NCI-H524 treated with DMSO at 0.1 percent for 48 hours (cell line): Measurements from ENCODE around the gene NFKBIZ.
"Not testable (repeated sequence)": the region's sequence is repeated elsewhere in the genome, so short reads cannot be mapped to it uniquely, and the experiment has no call there.

Experiments used
- DNase-seq: peaks from one replicate; lab custom pipeline; 2025; lab: John Stamatoyannopoulos, UW

Gene NFKBIZ

DNA sequence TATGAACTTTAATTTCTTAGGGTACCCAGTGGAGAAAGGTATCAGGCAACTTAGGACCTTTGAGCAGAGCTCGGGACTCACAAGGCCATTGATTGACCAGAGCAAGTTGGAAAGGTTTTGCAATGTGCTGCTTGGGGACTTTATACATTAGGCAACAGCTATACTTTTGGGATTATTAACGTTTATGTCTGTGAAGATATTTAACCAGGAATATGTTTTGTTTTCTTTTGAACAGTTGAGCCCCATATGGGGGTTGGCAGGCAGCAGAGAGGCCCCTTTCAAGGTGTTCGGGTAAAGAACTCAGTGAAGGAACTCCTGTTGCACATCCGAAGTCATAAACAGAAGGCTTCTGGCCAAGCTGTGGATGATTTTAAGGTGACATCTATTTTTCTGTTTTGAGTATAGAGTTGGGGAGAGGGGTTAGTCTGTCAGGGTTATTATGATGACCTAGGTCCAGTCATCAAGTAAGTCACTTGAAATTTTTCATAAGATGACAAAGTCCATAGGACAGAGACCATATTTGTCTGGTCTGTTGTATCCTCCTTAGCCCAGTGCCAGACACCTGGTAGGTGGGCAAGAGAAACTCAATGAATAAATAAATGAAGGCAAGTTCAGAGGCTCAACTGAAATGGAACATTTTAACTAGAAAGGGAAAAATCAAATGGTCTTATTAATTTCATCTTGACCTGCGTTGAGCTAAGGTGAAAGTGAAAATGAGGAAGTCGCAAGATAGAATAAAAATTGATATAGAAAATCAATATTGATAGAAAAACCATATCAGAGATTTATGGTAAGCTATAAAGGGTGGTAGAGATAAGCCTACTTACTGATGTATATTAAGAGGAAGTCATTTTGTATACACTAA, 2.8 kb downstream of the NFKBIZ start:
- DNase-seq, result no peak

DNA sequence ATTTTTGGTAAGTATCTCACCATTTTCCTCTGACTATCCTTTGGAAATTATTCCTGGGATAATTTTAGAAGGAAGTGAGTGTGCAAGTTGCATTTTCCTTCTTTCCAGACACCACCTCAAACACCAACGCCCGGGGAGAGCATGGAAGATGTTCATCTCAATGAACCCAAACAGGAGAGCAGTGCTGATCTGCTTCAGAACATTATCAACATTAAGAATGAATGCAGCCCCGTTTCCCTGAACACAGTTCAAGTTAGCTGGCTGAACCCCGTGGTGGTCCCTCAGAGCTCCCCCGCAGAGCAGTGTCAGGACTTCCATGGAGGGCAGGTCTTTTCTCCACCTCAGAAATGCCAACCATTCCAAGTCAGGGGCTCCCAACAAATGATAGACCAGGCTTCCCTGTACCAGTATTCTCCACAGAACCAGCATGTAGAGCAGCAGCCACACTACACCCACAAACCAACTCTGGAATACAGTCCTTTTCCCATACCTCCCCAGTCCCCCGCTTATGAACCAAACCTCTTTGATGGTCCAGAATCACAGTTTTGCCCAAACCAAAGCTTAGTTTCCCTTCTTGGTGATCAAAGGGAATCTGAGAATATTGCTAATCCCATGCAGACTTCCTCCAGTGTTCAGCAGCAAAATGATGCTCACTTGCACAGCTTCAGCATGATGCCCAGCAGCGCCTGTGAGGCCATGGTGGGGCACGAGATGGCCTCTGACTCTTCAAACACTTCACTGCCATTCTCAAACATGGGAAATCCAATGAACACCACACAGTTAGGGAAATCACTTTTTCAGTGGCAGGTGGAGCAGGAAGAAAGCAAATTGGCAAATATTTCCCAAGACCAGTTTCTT, 3.9 kb downstream of the NFKBIZ start:
- no peak for DNase-seq

DNA sequence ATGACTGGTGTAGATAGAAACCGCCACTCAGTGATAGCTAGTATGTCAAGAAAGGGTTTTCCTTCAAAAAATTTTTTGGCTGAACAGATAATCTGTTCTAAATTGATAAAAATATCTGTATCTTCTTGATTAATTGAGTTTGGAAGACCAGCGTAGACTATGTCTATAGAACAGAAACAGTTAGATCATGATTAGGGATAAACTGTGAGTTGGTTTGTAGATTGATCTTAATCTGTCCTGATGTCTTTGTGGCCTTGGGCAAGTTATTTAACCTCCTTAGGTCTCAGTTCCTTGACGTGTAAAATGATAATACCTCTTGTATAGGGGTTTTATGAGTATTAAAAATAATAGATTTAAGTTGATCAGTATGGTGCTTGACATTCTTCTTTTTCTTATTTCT, 4.7 kb downstream of the NFKBIZ start:
- no peak for DNase-seq

DNA sequence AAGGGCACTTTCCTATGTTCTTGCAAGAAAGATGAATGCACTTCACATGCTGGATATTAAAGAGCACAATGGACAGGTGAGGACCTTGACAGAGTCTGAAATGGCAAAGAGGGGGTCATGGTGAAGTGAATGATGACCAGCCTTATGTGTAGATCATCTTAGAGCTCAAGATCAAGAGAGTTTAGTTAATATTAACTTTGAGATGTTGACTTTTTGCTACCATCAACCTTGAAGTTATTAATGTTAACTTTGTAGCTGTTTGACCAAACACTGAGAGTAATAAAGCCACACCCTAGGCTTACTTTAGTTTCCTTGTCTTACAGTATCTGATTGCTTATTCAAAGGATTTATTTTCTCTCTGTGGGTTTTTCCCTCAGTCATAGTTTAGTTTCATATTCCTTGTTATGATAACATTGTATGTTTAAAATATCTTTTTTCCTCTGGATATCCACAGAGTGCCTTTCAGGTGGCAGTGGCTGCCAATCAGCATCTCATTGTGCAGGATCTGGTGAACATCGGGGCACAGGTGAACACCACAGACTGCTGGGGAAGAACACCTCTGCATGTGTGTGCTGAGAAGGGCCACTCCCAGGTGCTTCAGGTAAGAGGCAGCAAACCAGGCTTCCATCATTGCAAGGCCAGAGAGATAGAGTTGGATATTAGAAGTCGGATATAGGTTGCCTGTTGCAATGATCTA, 5.4 kb downstream of the NFKBIZ start:
- DNase-seq, result no peak

DNA sequence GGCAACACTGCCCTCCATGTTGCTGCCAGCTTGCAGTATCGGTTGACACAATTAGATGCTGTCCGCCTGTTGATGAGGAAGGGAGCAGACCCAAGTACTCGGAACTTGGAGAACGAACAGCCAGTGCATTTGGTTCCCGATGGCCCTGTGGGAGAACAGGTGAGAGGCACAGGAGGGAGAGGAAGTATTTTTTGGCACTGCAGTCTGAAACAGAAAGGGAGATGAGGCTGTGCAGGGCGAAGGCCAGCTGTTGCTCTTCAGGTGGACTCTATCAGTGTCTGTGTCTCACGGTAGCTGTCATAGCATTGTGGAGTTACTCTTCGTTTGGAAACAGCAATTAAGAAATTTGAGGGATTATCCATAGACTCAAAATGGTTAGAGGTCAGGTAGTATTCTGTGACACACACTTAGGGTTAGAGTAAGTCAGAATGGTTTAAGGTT, 8.0 kb downstream of the NFKBIZ start:
- no peak for DNase-seq

DNA sequence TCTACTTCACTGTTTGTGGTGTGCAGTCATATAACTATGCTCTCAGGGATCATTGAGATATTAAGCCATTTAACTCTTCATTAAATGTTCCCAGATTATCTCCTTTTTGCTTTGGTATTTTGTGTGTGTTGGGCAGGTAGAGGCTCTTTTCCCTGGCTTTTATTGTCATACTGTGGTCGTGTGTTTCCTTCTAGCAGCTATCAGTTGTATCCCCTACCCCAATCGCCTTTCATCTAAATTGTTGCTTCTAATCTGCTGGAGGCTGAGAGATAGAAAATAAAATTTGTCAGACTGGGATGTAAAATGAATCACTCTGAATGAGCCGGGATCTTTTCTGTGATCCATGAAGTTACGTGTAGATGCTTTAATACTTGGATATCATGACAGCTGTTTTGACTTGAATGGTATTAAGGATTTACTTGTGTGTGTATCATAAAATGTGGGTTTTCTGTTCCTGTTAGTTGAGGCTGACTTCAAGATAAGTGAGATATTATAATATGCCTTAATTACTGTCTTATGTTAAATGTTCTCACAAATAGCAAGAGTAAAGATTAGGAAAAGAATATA, 9.2 kb downstream of the NFKBIZ start:
- DNase-seq, result no peak

DNA sequence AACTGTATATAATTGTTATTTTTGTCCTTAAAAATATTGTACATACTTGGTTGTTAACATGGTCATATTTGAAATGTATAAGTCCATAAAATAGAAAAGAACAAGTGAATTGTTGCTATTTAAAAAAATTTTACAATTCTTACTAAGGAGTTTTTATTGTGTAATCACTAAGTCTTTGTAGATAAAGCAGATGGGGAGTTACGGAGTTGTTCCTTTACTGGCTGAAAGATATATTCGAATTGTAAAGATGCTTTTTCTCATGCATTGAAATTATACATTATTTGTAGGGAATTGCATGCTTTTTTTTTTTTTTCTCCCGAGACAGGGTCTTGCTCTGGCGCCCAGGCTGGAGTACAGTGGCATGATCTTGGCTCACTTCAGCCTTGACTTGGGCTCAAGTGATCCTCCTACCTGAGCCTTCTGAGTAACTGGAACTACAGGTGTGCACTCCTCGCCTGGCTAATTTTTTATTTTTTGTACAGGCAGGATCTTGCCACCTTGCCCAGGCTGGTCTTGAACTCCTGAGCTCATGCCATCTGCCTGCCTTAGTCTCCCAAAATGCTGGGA, 10.7 kb downstream of the NFKBIZ start:
- no peak for DNase-seq

DNA sequence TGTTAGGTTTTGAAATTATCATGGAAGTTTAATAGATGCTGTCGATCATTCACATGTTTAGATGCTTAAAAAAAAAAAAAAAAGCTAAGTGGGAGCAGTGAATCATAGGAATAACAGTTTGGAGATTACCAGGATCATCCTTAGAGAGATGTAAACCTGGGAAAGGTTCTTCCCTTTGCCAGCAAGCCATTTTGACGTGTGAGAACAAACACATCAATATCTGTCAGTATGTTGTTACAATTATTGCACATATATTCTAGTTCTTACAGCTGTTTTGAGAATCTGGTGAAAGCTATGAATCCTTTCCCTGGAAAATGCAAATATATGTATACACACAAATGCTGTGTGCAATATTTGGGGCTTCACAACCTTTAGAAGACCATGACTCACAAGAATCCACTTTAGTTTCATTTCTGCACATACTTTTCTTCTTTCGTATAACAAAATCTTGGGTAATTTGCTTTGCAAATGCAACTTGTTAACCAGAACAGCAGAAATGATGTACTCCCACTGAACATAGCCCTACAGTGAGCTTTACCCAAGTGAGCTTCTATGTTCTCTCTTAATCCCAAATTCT, 12.0 kb downstream of the NFKBIZ start:
- DNase-seq, result no peak

DNA sequence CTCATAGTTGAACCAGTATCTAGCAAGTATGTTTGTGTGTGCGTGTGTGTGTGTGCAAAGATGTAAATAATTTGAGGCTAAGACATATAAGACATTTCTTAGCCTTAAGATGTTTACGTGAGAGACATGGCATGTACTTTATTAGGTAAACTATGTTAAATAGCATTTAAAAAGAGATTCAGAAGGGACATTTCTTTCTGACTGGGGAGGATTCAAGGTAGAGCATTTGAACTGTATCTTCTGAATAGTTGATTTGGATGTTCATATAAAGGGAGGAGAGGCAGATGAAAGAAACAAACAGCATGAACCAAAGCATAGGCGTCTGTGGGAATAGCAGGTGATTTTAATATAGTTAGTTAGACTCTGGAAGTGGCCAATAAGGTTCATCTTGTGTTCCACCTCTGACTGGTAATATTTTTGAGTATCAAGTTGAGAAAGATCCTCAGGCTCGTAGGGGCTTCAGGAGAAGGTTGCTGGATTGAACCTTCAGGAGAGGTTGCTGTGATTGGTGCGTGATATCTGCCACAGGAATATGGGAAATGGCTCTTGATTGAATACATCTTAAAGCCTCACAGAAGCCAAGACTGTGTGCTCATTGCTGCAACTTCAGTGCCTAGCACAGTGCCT, 12.6 kb downstream of the NFKBIZ start:
- DNase-seq, result no peak

DNA sequence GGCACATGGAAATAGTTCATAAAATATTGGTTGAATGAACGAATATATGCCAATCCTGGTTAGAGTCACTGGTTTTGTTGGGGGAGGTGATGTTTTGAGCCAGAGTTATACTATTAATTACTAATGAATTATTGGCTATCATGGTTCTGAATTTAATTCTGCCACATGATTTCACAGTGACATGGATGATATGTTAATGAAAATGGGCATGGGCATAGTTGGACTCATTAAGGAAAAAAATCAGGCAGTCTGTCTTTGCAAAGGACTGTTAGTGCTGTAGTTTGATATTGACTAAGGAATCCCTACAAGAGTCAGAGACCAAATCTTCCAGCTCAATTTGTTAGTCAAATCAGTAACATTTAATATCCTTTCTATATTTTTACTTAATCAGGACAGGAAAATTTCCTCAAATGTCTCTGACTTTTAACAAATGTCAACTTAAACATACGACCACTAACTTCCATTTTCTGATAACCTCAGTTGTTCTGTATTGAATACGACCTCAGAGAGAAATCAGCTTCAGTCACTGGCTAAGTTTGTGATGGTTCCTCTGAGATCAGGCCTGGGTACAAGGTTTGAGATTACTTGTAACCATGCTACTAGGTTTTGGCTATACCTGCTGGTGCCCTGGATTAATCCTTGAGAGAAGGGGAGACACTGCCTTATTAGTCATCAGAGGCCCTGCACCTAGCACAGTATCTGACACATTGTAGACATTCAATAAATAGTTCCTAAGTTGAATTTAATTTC, 13.3 kb downstream of the NFKBIZ start:
- DNase-seq, result no peak

DNA sequence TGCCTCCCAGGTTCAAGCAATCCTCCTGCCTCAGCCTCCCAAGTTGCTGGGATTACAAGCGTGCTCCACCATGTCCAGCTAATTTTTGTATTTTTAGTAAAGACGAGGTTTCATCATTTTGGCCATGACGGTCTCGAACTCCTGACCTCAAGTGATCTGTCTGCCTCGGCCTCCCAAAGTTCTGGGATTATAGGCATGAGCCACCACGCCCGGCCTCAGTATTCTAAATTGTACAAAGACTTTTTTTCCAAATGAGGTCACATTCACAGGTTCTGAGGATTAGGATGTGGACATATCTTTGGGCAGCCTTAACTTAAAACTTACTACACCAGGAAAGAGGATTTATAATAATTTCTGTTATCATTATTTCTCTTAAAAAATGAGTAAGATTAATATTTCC, 15.6 kb downstream of the NFKBIZ start:
- DNase-seq, result not testable (repeated sequence)

DNA sequence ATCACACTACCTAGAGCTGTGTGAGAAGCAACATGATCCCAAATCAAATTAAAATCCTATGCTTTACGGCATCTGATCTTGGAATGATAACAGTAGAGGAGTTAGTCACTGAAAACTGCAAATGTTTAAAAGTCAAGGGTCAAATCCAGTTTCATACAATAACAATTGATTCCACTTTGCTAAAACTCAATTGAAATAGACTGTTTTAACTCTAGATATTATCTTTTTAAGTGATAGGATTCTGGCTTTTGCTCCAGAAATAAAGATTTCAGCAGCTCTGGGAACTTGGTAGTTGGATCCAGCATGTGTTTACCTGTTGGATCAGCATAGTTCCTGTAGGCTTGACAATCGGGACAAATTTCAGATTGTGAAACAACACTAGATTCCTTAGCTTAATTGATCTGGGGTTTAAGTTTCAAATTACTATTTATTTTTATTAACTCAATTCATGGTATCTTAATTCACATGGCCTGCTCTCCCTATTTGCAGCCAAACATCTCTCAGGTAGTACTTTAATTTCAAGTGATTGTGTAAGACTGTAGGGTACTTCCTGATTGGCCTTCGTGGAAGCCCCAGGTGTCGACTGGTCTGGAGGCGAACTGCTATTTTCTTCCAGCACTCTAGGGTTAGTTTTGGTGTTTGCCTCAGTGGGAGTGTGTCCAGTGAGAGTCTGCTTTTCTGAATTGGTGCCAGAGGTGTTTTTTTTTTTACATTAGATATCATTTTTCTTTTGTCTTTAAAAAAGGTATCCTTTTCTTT, 16.6 kb downstream of the NFKBIZ start:
- no peak for DNase-seq

DNA sequence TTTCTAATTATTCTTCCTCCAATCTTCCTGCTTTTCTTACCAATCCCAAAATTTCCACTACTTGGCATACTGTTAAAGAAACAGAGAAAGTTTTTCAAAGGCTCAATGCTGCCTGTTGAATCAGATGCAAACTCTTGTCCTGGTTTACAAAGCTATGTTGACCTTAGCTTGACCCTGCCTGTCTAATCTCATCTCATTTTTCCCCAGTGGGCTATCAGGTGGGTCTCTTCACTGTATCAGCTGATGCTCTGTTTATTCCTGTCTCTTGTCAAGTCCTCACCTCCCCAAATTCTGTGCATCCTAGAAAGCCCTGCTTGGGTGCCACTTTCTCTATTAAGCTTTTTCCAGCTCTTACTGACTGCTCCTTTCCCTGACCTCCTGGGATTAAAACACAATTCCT, 18.2 kb downstream of the NFKBIZ start:
- DNase-seq, result no peak

DNA sequence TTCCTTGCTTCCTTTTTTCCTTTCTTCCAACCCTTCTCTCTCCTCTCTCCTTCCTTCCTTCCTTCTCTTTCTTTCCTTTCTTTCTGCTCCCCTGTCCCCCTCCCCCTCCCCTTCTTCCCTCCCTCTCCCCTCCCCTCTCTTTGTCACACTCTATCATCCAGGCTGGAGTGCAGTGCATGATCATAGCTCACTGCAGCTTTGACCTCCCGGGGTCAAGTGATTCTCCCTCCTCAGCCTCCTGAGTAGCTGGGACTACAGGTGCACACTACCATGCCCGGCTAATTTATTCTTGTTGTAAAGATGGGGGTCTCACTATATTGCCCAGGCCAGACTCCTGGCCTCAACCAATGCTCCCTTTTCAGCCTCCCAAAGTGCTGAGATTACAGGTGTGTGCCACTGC, 18.7 kb downstream of the NFKBIZ start:
- no peak for DNase-seq

DNA sequence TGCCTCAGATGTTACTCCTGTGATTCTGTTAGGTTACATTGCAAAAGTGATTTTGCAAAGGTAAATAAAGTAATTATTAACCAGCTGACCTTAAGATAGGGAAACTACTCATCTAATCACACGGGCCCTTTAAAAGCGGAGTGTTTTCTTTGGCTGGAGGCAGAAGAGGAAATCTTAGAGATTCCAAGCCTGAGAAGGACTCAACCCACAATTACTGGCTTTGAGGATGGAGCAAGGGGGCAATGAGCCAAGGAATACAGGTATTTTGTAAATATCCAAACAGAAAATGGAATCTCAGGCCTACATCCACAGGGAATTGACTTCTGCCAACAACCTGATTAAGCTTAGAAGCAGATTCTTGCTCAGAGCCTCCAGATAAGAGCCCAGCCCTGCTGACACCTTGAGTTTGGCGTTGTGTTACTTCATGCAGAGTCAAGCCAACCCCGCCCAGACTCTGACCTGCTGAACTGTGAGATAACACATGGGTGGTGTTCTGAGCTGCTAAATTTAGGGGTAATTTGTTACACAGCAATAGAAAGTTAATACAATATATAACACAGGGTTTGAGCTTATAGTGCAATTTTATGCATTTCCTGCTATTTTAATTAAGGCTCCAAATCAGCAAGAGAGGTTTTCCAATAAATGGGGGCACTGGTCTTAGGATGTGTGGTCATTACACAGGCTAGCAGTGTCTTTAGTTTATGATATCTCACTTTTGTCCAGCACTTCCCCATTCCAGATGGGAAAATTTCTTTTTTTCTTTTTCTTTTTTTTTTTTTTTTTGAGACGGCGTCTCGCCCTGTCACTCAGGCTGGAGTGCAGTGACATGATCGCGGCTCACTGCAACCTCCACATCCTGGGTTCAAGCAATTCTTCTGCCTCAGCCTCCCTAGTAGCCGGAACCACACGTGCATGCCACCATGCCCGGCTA, 19.5 kb downstream of the NFKBIZ start:
- DNase-seq, result no peak

DNA sequence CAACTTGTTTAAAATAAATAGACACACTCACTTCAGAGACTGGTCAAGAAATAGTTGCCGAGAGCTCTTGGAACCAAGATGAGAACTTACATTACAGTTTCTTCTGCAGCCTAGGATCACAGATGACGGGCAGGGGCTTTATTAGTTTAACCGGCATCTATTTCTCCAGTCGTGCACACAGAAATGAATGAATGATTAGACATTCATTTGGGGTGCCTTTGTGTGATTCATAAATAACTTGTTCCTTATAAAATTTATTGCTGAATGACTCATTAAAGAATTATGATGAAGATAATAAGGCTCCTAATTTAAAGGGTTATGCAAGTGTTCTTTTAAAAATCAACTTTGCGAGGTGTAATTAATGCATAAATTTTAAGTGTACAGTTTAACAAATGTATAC, 20.8 kb downstream of the NFKBIZ start:
- DNase-seq, result no peak

DNA sequence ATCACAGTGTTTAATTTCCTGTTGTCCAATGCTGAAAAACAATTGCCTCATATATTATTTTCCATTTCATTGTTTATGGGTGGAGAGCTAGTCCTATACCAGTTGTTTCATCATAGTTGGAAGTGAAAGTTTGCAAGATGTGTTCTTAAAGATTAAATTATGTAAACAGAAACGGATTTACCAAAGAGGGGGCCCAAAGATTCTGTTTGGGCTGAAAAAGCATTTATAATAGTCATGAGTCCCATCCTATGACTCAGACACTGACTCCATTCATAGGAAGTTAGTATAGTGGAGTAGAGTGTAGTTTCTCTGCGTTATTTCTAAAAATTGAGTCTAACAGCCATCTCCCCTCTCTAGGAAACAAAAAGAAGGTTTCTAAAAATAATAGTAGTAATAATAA, 24.3 kb downstream of the NFKBIZ start:
- no peak for DNase-seq

DNA sequence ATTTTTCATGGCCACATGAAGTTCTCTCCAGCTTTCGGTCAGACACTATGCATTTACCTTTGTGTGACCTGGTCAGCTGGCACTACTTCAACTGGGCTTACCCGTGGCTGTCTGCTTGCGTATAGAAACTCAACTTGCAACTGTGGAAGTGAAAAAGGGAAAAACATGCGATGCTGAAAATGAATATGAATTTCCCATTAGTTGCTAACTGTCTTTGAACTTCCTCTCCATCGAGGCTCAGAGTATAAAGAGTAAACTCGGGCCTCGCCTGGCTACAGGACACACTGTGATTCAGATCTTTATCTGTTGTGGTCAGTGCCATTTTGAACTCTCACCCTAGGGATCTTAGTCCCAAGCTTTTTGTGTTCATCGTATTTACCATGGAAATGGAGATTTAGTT, 26.8 kb downstream of the NFKBIZ start:
- DNase-seq, result no peak
